Skeletal muscle cell (primary cell): Measurements from ENCODE around the gene GRN.
"Not testable (repeated sequence)": the region's sequence is repeated elsewhere in the genome, so short reads cannot be mapped to it uniquely, and the experiment has no call there.

Experiments
- DNase-seq: peaks from one replicate; pipeline ENCODE4 v3.0.0-alpha.2; 2010; ENCODE audit warnings: low read depth
- H3K4me3 ChIP-seq: 2 replicates; pipeline ENCODE4 v1.5.1; 2011; ENCODE audit warnings: low read depth, mild to moderate bottlenecking, control low read depth, low read length, moderate library complexity

The GRN gene

GRCh38 chr17:44343510-44344209 is 1.4 kb upstream of the GRN start:
- H3K4me3 ChIP-seq, result no peak overlapping the region
- DNase-seq, result no peak

GRCh38 chr17:44345454-44346026 is 438 bp downstream of the GRN start:
- no peak for DNase-seq
- peak overlapping the region; percentile 99 for H3K4me3 ChIP-seq

- no peak for DNase-seq
These were observed 1.2 kb downstream of the GRN start for GRCh38 chr17:44346064-44346844.

GRCh38 chr17:44347206-44348055 is 2.3 kb downstream of the GRN start:
- H3K4me3 ChIP-seq, DNase-seq: not testable (repeated sequence)

More at GRCh38 chr17:44346064-44346844, 1.2 kb downstream of the GRN start:
- H3K4me3 ChIP-seq, result peak overlapping the region; percentile 99

GRCh38 chr17:44348234-44348987 is 3.3 kb downstream of the GRN start:
- H3K4me3 ChIP-seq, result no peak overlapping the region
- no peak for DNase-seq

DNA sequence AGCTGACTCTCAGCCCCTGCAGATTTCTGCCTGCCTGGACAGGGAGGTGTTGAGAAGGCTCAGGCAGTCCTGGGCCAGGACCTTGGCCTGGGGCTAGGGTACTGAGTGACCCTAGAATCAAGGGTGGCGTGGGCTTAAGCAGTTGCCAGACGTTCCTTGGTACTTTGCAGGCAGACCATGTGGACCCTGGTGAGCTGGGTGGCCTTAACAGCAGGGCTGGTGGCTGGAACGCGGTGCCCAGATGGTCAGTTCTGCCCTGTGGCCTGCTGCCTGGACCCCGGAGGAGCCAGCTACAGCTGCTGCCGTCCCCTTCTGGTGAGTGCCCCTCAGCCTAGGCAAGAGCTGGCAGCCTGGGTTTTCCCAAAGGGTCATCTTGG is 3.9 kb downstream of the GRN start:
- no peak overlapping the region for H3K4me3 ChIP-seq

GRCh38 chr17:44349553-44350070 is 4.5 kb downstream of the GRN start:
- H3K4me3 ChIP-seq, result no peak overlapping the region
- no peak for DNase-seq

More for the DNA sequence above, 3.9 kb downstream of the GRN start:
- no peak for DNase-seq

DNA sequence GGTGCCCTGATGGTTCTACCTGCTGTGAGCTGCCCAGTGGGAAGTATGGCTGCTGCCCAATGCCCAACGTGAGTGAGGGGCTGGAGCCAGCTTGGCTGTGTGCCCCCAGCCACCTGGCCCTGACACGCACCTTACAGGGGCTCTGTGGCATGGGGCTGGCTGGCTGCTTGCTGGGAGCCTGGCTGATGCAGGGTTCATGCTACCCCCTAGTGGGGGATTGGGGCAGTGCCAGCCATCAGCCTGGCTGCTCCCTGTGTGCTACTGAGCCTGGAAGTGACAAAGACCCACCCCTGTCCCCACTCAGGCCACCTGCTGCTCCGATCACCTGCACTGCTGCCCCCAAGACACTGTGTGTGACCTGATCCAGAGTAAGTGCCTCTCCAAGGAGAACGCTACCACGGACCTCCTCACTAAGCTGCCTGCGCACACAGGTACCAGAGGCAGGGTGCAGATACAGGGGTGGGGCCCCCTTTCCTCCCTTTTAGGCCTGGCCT is 5.7 kb downstream of the GRN start:
- no peak for DNase-seq
- no peak overlapping the region for H3K4me3 ChIP-seq

DNA sequence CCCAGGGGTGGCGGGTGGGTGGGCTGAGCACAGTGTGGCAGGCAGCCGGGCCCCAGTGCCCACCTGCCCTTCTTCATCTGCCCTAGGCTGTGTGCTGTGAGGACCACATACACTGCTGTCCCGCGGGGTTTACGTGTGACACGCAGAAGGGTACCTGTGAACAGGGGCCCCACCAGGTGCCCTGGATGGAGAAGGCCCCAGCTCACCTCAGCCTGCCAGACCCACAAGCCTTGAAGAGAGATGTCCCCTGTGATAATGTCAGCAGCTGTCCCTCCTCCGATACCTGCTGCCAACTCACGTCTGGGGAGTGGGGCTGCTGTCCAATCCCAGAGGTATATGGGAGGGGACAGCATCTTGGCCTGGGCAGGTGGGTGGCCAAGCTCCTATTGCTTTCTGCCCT is 6.4 kb downstream of the GRN start:
- no peak overlapping the region for H3K4me3 ChIP-seq
- no peak for DNase-seq

- no peak for DNase-seq
These were observed 7.1 kb downstream of the GRN start for GRCh38 chr17:44351961-44352827.

DNA sequence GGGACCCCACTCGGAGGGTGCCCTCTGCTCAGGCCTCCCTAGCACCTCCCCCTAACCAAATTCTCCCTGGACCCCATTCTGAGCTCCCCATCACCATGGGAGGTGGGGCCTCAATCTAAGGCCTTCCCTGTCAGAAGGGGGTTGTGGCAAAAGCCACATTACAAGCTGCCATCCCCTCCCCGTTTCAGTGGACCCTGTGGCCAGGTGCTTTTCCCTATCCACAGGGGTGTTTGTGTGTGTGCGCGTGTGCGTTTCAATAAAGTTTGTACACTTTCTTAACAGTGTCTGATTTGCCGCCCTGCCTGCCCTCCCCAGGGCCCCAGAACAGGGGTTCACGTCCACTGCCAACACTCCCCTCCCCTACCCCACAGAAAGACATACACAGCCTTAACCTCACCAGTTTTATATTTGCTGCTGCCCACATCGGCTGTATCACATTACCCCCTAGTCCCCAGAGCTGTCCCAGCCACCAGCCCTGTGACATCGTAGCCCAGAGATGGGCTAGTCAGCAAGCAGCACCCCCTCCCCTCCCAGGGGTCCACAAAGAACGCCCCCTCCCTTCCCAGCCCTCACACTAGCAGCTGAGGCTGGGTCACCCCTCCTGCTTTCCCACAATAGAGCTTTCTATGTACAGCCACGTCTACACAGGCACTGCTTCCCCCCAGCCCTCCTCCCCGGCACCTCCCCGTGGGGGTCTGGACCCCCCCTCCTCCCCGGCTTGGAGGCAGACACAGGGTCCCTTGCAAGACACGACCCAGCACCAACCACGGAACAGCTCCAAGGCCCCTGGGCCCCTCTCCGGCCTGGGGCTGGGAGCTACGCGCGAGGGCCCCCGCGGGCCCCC is 7.9 kb downstream of the GRN start:
- DNase-seq, result no peak
- peak overlapping the region; percentile 33 for H3K4me3 ChIP-seq

More at GRCh38 chr17:44351961-44352827, 7.1 kb downstream of the GRN start:
- H3K4me3 ChIP-seq, result no peak overlapping the region

GRCh38 chr17:44353672-44354331 is 8.7 kb downstream of the GRN start:
- peak overlapping the region; percentile 33 for H3K4me3 ChIP-seq
- DNase-seq, result no peak

GRCh38 chr17:44354582-44355561 is 9.8 kb downstream of the GRN start:
- DNase-seq, result no peak
- H3K4me3 ChIP-seq, result no peak overlapping the region

DNA sequence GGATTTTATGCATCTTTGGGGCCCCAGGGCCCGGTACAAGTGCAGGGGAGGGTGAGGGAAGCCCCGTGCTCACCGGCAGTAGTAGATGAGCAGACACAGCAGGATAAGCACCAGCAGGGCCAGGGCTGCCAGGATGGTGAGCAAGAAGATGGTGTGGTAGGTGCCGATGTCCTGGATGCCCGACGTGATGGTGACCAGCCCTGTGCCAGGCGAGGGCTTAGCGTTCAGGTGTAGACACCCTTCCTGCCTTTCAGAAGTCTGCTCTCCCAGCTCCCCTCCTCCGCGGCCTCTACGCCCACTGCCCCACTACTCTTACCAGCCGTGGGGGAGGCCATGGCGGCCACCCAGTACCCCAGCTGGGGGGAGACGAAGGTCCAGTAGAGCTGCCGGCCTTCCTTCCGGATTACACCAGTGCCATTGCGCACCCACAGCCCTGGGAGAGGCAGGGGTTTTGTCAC is 10.6 kb downstream of the GRN start:
- no peak overlapping the region for H3K4me3 ChIP-seq
- no peak for DNase-seq

GRCh38 chr17:44356241-44356640 is 11.1 kb downstream of the GRN start:
- no peak for DNase-seq
- no peak overlapping the region for H3K4me3 ChIP-seq
